ENCODE results near the gene NFATC4.
"Not testable (repeated sequence)": the region's sequence is repeated elsewhere in the genome, so short reads cannot be mapped to it uniquely, and the experiment has no call there.

The NFATC4 gene

DNA sequence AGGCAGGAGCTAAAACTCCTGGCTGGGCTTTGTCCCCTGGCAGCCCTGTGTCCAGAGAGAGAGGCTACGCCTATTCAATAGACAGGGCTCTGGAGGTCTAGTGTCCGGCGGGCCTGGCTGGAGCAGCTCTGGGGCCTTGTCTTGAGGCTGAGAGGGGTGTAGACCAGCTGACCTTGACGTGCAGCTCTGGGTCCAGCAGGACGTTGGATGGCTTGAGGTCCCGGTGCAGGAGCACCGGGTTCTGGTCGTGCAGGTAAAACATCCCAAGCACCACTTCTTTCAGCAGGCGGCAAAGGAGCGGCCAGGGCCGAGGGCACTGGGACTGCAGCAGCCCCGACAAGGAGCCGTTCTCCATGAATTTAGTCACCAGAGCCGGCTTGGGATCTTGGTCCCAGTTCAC lies 29.1 kb upstream of the NFATC4 start:
- no peak for DNase-seq (ENCODE audit: extremely low read depth in 1 of 2, low read depth in 1 of 2)

DNA sequence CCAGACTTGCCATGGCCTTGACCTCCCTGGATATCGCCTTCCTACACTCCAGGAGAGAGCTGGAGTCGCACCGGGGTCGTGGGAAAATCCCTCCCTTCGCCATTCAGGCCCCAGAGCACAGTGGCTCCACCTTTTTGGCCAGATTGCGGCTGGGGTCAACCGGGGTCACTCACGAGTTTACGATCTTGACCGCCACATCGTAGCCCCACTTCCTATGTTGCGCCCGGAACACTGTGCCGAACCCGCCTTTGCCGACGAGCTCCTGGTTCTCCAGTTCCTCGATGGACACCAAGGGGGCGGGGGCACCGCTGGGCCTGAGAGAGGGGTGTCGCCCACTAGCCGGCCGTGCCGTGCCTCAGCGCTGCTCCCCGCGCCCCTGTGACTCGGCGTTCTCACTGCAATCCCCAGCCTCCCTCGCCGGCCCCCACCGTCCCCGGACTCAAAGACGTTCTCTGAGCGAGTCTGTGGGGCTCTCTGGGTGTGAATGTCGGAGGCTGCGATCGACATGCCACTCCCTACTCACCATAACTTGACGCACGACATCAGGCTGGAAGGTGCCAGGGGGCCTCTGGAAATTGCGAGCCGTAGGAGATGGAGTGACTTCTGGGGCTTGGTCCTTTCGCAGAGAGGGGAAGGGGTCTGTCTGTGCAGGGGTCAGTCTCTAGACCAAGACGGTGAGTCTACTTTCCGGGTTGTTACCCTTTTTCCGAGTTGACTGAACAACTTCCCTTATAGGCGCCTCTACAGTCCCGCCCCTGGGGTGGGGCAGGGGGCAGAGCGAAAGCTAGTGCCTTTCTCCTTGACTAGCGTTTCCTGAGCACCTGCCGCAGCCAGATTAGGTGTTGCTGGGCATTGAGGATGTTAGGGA lies 28.5 kb upstream of the NFATC4 start, which contains the start of gene RIPK3:
TSS of gene RIPK3 (minus strand) at position 708 of the 868 bp plus-strand sequence. CDS start at position 543, 165 bp downstream.
- DNase-seq (ENCODE audit: extremely low read depth in 1 of 2, low read depth in 1 of 2): peak in 1 of 2 donors; percentile 55

DNA sequence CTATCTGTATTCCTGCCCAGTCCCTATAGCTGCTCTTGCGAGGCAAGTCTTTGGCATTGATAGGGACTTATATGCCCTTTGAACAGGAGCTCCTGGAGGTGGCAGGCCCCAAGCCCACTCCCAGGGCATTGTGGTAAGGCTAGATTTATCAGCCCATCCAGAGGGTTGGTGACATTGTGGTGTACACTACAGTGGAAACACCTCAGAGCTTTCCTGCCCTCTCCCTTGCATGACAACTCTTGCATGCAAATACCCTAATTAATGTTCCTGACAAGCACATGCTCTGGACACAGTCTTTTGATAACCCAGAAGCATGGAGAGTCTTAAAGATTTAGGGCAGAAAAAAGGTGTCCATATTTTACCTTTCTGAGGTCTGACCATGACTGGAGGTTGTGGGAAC lies 27.4 kb upstream of the NFATC4 start:
- no peak for DNase-seq (ENCODE audit: extremely low read depth in 1 of 2, low read depth in 1 of 2)

DNA sequence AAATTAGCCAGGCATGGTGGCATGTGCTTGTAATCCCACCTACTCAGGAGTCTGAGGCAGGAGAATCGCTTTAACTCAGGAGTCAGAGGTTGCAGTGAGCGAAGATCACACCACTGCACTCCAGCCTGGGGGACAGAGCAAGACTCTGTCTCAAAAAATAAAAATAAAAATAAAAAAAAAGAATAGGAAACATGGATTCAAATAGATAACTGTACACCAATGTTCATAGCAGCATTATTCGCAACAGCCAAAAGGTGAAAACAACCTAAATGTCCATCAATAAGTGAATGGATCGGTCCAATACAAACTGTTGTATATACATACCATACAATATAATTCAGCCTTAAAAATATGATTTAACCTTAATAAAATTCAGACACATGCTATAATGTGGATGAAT lies 25.1 kb upstream of the NFATC4 start:
- DNase-seq (ENCODE audit: extremely low read depth in 1 of 2, low read depth in 1 of 2): no peak

DNA sequence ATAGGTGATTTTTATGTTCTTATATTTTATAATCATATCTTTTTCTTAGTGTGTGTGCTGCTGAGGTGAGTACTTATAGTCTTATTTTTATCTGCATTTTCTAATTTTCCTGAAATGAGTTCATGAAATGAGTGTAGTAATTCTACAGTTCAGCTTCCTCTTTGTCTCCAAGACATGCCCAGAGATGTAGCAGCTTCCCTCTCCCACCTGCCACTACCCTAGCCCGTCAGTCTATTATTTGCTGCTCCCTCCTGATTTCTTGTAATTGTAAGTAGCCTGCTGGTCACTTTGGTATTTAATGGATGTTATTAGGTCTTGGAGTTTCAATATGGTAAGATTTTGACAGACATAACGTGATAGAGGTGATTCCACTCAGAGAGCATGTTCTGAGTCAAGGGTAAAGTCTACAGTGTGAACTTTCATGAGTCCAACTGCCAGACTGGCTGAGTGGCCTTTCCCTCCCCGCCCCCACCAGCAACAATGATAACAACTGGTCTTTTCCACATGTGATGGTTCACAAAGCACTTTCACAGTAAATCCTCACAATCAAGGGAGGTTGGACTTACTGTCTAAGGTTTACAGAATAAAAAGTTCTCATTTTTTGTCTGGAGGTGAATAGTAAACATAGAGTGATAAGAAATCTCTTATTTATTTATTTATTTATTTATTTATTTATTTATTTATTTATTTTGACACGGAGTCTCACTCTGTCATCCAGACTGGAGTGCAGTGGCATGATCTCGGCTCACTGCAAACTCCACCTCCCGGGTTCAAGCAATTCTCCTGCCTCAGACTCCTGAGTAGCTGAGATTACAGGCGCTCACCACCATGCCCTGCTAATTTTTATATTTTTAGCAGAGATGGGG lies 24.0 kb upstream of the NFATC4 start:
- DNase-seq (ENCODE audit: extremely low read depth in 1 of 2, low read depth in 1 of 2): no peak

DNA sequence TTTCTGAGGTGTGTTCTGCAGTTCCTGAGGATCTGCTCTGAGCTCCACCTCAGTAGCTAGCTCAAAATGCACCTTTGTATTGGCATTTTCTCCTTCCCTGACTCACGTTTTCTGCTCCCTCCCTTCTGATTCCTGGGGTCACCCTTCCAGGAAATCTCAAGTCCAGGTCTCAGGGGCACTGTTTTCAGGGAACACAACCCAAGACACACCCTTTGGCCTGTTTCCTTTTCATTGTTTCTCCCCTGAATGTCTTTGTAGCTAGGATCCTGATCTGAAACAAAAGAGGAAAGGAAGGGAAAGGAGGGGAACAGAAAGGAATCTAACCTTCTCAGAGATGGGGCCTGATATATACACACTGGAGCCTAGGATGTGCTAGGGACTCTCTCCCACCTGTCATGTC lies 20.9 kb upstream of the NFATC4 start:
- no peak for DNase-seq (ENCODE audit: extremely low read depth in 1 of 2, low read depth in 1 of 2)

DNA sequence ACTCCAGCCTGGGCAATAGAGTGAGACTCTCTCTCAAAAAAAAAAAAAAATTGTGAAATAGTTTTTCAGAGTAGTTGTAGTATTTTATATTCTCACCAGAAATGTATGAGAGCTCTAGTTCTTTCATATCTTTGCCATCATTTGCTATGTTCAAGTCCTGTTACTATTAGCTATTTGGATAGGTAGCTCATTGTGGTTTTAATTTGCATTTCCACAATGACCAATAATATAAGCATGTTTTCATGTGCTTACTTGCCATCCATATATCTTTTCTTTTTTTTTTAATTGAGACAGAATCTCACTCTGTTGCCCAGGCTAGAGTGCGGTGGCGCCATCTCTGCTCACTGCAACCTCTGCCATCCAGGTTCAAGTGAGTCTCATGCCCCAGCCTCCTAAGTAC lies 19.8 kb upstream of the NFATC4 start:
- DNase-seq (ENCODE audit: extremely low read depth in 1 of 2, low read depth in 1 of 2): no peak

DNA sequence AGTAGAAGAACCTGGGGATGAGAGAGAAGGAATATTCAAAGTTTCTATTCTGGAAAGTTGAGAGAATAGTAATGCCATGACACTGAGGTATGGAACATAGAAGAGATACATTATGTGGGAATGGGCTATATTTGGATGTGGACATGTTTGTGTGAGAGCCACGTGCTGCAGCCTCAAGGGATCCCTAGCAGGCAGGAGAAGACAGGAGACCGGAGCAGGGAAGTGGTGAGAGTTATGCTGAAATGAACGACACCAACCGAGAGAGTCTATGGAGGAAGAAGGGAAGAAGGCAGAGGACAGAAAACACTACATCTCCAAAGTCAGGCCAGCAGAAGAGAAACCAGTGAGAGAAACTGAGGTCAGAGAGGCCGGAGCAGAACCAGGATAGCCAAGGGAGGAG lies 18.2 kb upstream of the NFATC4 start:
- DNase-seq (ENCODE audit: extremely low read depth in 1 of 2, low read depth in 1 of 2): no peak

DNA sequence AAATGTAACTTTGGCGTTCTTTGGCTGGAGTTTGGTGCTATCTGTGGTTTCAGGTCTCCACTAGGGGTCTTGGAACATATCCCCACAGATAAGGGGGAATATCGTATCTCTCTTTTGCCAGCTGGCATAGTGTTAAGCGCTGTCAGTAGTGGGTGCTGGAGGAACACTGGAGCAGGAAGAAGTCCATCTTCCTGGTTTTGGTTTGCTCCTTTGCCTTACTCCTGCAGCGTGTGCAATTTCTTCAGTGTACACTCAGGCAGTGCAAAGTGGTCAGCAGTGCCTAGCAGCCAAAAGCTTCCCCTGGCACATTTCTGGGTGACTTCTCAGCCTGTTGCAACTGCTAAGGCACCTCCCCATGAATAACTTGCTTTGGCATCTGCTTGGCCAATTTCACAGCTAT lies 16.5 kb upstream of the NFATC4 start:
- no peak for DNase-seq (ENCODE audit: extremely low read depth in 1 of 2, low read depth in 1 of 2)

DNA sequence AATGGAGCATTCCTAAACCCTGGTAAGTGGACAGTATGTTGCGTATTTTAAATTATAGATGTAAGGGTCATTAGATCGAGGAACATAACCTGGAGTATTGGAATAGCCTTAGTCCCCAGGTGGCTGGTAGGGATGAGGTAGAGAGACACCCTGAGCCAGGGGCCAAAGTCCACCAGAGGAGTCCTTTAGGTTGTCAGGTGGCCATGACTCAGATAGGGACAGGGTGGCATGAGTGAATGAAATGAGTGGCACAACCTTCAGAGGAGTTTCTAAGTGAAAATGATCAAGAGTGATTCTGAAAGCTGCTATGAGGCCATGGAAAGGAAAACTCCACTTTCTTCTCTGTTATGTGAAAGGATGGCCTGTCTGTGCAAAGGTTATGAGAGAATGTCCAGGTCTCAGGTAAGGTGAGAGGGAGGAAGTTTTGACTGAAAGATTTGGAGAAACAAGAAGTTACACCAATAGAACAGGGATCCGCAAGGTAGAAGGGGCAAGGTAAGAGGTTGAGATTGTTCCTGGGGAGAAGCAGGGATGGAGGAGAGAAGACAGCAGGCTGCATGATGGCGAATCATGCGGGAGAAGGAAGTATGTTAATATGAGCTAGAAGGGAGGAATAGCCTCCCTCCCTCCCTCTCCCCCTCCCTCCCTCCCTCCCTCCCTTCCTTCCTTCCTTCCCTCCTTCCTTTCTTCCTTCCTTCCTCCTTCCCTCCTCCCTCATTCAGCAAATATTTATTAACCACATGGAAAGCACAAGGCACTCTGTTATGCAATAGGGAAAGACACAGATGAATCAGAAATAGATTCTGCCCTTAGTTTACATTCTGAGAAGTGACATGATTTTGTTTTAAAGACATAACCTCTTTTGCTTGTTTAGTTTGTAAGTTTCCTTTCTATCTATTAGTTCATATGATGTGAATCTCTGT lies 14.2 kb upstream of the NFATC4 start:
- no peak for DNase-seq (ENCODE audit: extremely low read depth in 1 of 2, low read depth in 1 of 2)

DNA sequence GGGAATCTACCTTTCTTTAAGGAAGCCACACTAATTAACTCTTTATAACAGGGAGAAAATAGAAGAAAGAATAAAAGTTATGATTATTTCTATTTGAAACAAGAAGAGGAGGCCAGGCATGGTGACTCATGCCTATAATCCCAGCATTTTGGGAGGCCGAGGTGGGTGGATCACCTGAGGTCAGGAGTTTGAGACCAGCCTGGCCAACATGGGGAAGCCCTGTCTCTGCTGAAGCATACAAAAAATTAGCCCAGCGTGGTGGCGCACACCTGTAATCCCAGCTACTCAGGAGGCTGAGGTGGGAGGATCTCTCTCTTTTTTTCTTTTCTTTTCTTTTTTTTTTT lies 13.5 kb upstream of the NFATC4 start:
- DNase-seq (ENCODE audit: extremely low read depth in 1 of 2, low read depth in 1 of 2): not testable (repeated sequence)

DNA sequence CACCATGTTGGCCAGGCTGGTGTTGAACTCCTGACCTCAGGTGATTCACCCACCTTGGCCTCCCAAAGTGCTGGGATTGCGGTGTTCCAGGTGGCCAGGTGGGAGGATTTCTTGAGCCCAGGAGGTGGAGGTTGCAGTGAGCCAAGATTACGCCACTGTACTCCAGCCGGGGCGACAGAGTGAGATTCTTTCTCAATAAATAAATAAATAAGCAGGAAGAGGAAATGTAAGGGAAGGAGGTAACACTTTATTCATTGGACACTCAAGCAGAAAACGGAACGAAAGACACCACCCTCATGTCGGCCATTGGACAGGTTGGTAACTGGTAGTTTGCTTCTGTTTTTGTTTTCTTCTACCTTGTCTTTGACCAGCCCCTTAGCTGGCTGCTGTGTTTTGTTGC lies 13.0 kb upstream of the NFATC4 start:
- no peak for DNase-seq (ENCODE audit: extremely low read depth in 1 of 2, low read depth in 1 of 2)

DNA sequence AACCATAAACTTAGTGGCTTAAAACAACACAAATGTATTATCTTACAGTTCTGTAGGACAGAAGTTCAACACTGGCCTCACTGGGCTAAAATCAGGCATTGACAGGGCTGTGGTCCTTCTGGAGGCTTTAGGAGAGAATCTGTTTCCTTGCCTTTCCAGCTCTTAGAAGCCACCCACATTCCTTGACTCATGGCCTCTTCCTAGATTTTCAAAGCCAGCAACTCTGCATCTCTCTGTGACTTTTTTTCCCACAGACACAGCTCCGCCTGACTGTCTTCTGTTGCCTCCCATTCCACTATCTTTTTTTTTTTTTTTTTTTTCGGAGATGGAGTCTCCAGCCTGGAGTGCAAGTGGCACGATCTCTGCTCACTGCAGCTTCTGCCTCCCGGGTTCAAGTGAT lies 11.8 kb upstream of the NFATC4 start:
- no peak for DNase-seq (ENCODE audit: extremely low read depth in 1 of 2, low read depth in 1 of 2)

DNA sequence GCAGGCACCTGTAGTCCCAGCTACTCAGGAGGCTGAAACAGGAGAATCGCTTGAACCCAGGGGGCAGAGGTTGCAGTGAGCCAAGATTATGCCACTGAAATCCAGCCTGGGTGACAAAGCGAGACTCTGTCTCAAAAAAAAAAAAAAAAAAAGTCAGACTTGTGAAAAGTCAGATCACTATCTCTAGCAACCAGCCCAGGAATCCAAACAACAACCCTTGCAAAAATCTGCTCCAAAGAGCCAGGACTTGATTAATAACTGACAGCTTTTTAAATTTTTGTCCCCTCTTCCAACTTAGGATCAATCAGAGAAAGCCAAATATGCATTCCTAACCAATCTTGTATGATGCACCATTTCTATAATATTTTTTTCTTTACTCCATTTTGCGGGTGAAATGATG lies 7.7 kb upstream of the NFATC4 start:
- no peak for DNase-seq (ENCODE audit: extremely low read depth in 1 of 2, low read depth in 1 of 2)

DNA sequence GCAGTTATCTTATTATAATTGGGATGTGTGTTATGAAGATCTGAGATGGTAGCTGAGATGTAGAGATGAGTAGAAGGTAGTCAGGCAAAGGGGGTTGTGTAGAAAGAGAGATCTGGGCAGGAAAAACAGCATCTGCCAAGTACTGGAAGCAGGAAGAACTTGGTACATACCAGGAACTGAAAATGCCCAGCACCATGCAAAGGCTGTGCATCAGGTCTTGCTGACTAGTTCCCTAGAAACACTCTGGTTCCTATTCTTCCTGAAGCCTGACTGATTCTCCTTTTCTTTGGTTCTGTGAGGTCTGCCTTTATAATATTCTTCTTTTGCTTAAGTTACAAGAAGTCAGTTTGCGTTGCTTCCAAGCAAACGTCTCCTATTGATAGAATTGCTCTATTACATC lies 6.7 kb upstream of the NFATC4 start:
- no peak for DNase-seq (ENCODE audit: extremely low read depth in 1 of 2, low read depth in 1 of 2)

DNA sequence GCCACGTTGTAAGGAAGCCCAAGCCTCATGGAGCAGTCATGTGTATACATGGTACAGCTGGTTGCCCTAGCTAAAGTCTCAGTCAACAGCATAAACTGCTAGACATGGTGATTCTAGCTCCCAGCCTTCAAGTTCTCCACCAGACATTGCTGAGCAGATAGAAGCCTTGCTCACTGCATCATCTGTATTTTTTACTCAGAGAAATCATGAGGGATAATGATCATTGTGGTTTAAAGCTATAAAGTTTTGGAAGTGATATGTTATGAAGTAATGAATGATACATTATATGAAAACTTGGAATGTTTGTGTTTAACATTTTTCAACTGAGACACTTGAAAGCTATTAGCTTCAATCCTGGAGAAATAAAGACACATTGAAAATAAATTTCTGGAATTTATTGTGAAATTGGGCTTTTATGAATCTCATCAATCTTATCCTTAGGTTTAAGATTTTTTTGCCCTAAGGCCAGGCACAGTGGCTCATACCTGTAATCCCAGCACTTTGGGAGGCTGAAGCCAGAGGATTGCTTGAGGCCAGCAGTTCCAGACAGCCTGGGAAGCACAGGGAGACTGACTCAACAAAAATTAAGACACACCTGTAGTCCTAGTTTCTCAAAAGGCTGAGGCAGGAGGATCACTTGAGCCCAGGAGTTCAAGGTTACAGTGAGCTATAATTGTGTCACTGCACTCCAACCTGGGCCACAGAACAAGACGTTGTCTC lies 5.6 kb upstream of the NFATC4 start:
- no peak for DNase-seq (ENCODE audit: extremely low read depth in 1 of 2, low read depth in 1 of 2)

DNA sequence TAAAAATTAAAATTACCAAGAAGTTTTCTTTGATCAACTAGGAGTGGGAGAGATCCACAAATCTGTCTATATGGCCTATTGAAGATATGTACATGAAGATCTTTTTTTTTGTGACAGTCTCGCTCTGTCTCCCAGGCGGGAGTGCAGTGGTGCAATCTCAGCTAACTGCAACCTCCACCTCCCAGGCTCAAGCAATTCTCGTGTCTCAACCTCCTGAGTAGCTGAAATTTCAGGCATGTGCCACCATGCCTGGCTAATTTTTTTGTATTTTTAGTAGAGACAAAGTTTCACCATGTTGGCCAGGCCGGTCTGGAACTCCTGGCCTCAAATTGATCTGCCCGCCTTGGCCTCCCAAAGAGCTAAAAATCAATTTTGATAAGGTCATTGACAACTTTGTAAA lies 4.6 kb upstream of the NFATC4 start:
- no peak for DNase-seq (ENCODE audit: extremely low read depth in 1 of 2, low read depth in 1 of 2)

DNA sequence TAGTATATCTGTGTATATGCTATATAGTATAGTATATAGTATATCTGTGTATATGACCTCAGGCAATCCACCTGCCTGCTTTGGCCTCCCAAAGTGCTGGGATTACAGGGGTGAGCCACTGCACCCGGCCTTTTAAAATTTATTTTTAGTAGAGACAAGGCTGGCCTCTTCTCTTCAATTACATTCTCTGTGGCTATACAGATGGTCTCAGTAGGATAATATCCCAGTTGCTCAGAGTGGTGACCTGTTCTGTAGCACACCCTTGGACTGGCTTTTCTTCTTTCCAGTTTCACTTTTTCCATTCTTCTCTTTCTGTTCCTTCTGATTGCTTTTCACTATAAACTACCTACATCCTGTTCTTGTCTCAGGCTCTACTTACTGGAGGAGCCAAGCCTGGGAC lies 3.1 kb upstream of the NFATC4 start:
- DNase-seq (ENCODE audit: extremely low read depth in 1 of 2, low read depth in 1 of 2): no peak

DNA sequence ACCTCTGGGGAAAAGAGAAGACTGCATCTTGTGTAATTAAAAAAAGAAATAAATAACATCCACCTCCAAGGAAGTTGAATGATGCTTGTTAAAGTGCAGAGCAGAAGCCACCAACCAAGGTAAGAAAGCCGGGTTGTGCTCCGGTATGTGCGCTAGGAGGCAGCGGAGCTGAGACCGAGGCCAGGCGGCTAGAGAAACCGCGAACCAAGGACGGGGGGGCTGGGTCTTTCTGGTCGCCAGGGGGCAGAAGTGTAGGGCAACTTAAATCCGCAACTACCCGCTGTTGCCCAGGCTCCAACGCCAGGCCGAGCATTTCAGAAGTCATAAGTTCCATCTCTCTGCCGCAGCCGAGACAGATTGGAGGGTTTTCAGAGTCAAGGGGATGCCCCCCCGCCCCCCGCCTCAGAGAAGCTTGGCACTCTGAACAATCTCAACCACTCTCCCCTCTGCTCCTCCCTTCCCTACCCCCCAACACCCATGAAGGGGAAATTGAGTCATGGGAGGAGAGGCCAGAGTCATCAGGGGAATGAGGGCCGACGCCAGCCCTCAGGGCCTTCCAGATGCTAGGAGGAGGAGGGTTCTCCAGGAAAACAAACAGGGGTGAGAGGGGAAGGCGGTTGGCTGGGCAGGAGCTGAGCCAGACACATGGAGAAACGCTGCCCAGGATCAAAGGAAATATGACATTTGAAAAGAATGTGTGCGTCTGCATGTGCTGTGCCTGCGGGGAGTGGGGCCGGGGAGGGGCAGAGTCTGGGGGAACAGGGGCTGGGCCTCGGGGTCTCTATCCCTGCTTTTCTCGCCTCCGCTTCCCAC lies 2.2 kb upstream of the NFATC4 start:
- peak; percentile 12 to 31 for DNase-seq (ENCODE audit: extremely low read depth in 1 of 2, low read depth in 1 of 2)

DNA sequence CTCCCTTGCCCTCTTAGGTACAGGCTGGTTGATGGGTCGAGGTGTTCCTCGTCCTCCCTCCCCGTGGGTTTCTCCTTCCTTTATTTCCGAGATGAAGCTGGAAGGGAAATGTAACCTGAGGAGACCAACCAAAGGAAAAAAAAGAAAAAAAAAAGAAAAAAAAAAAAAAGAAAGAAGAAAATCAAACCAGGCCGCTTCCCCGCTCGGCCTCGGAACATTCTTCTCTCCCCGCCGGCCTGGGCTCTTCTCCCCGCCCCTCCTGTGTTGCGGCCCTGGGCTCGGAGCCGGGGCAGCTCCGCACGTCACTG lies 1.6 kb upstream of the NFATC4 start:
- no peak for DNase-seq (ENCODE audit: extremely low read depth in 1 of 2, low read depth in 1 of 2)
